GM23338 (cell line): ENCODE measurements around the gene SLC6A15.

Source experiments
- EZH2 ChIP-seq: fragments of 200-600 bp; sonication (generic); IDR thresholded peaks from one replicate; pipeline ENCODE4 v1.8.0; 2017; ENCODE audit warnings: antibody characterized with exemption, mild to moderate bottlenecking, low read depth; ENCODE audit not compliant: unreplicated experiment
- JUNB ChIP-seq: IDR thresholded peaks from one replicate; pipeline ENCODE4 v1.6.1; 2016; ENCODE audit warnings: antibody characterized with exemption; ENCODE audit not compliant: unreplicated experiment
- NANOG ChIP-seq: IDR thresholded peaks from 2 replicates; pipeline ENCODE4 v1.6.1; 2016; ENCODE audit warnings: antibody characterized with exemption, borderline replicate concordance
- POLR2AphosphoS5 ChIP-seq: IDR thresholded peaks from 2 replicates; pipeline ENCODE4 v1.6.1; 2016; ENCODE audit warnings: antibody characterized with exemption, low read depth
- REST ChIP-seq: IDR thresholded peaks from one replicate; pipeline ENCODE4 v1.6.1; 2018; ENCODE audit warnings: antibody characterized with exemption; ENCODE audit not compliant: unreplicated experiment
- ZNF114 ChIP-seq: fragments of 250-450 bp; sonication (Bioruptor Pico); IDR thresholded peaks from 2 replicates; pipeline ENCODE4 v1.5.0; 2020; ENCODE audit warnings: mild to moderate bottlenecking, moderate library complexity
- TF ChIP-seq, protein P1 (sequence below), 2 experiments: fragments of 200-600 bp in 1 of 2; sonication (generic) in 1 of 2; conservative IDR thresholded peaks; 2 replicates each; pipeline versions ENCODE4 v1.5.1 to v1.6.1; 2016 to 2017; ENCODE audit warnings: antibody characterized with exemption in 2 of 2, low read depth in 2 of 2, mild to moderate bottlenecking in 2 of 2, moderate library complexity in 1 of 2

DNA sequence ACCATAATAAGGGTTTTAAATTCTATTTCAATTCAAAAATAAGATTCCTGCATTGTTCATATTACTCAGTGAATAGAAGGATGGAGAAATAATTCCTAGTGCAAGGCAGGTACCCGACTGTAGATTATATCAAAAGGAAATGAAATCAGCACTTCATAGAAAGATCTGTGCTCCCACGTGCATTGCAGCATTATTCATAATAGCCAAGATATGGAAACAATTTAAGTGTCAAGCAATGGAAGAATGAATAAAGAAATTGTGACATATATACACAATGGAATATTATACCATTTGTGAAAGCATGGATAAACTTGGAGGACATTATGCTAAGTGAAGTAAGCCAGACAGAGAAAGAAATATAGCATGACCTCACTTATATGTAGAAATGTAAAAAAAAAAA, 53.8 kb downstream of the SLC6A15 start:
- TF ChIP-seq JUNB (no peak), NANOG (no peak), REST (no peak), EZH2 (no peak), POLR2AphosphoS5 (no peak), ZNF114 (no peak)
- TF ChIP-seq, protein P1, sequence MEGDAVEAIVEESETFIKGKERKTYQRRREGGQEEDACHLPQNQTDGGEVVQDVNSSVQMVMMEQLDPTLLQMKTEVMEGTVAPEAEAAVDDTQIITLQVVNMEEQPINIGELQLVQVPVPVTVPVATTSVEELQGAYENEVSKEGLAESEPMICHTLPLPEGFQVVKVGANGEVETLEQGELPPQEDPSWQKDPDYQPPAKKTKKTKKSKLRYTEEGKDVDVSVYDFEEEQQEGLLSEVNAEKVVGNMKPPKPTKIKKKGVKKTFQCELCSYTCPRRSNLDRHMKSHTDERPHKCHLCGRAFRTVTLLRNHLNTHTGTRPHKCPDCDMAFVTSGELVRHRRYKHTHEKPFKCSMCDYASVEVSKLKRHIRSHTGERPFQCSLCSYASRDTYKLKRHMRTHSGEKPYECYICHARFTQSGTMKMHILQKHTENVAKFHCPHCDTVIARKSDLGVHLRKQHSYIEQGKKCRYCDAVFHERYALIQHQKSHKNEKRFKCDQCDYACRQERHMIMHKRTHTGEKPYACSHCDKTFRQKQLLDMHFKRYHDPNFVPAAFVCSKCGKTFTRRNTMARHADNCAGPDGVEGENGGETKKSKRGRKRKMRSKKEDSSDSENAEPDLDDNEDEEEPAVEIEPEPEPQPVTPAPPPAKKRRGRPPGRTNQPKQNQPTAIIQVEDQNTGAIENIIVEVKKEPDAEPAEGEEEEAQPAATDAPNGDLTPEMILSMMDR (conservative IDR thresholded peaks at IDR 0.05; ENCODE audit: low read depth in 2 of 2): no peak
